ENCODE results near the gene RAB5IF. TPM values are rescaled to one million over a fixed set of nuclear protein-coding genes. Genes with fewer than 3 reads are reported as not detected.

The RAB5IF gene
- total and polyA plus RNA-seq, 9 of the 15 experiments (the other 6 are each of a cell fraction or from before 2014, with no cell fraction given) = 26.5 to 198 (median 134) TPM

DNA sequence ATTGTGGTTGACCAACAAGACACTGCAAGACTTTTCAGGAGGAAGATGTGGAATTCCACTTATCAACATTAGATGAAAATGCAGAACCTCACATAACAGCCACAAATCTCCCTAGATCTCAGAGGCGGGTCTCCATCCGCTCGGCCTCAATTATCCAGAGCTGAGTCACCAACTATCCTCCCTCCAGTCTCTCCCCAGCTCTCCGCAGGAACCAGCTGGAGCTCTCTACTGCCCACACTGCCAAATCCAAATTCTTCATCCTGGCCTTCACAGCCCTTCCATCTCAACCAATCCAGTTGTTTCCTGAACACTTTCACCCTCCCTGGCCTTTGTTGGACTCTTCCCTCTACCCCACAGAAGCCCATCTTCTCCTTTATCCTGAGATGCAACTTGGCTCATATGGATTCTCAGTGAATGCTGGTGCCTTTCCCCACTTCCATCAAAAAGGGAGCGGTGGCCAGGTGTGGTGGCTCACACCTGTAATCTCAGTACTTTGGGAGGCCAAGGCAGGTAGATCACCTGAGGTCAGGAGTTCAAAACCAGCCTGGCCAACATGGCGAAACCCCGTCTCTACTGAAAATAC, 35.6 kb upstream of the RAB5IF start (continued):
- TF ChIP-seq RNF219 (CRISPR knock-in tag; IDR thresholded peaks at IDR 0.05) (no peak), NFE2 (IDR thresholded peaks at IDR 0.05; ENCODE audit: low read depth) (peak; percentile 66), RBM14 (IDR thresholded peaks at IDR 0.05; ENCODE audit: borderline replicate concordance, insufficient read depth, low read depth, low read length) (no peak), SP2 (IDR thresholded peaks at IDR 0.05; ENCODE audit: extremely low read depth, low read depth, low read length, poor library complexity, severe bottlenecking) (no peak), DLX4 (CRISPR knock-in tag; IDR thresholded peaks at IDR 0.05) (no peak), CSDE1 (IDR thresholded peaks at IDR 0.05) (no peak), GABPA (tag; conservative IDR thresholded peaks at IDR 0.05; ENCODE audit: low read depth) (no peak), MCM3 (IDR thresholded peaks at IDR 0.05) (no peak), ZSCAN32 (CRISPR knock-in tag; IDR thresholded peaks at IDR 0.05) (no peak), MITF (IDR thresholded peaks at IDR 0.05) (no peak), GABPB1 (CRISPR knock-in tag; IDR thresholded peaks at IDR 0.05) (no peak), HNRNPLL (IDR thresholded peaks at IDR 0.05; ENCODE audit: low read depth, low read length, poor library complexity, severe bottlenecking) (no peak), AFF4 (CRISPR knock-in tag; IDR thresholded peaks at IDR 0.05) (no peak), GATAD2B (IDR thresholded peaks at IDR 0.05; ENCODE audit: borderline replicate concordance) (no peak), DEAF1 (CRISPR knock-in tag; IDR thresholded peaks at IDR 0.05) (no peak), MAFF (IDR thresholded peaks at IDR 0.05; ENCODE audit: low read length) (no peak), FOXP1 (CRISPR knock-in tag; IDR thresholded peaks at IDR 0.05) (no peak)

Measured in K562 (cell line).